ENCODE data around the gene TSPAN4. TPM values are rescaled to one million over a fixed set of nuclear protein-coding genes. Genes with fewer than 3 reads are reported as not detected.

The TSPAN4 gene
- 95.2 and 137 TPM in 2 replicates for total RNA-seq (2014; rRNA removed; shearing (Covaris generic))

- peak; percentile 84 for DNase-seq (ENCODE audit: low read depth)
These were observed at the start of gene TSPAN4, which contains the start of gene POLR2L for GRCh38 chr11:842370-843002. TSPAN4 (plus strand) TSS chr11:842852; CDS start chr11:850305, 7,453 bp downstream. POLR2L (minus strand) TSS chr11:842529; CDS start chr11:842508, 21 bp downstream.

GRCh38 chr11:792873-793272 lies 49.8 kb upstream of the TSPAN4 start:
- DNase-seq (ENCODE audit: low read depth) = no peak

DNA sequence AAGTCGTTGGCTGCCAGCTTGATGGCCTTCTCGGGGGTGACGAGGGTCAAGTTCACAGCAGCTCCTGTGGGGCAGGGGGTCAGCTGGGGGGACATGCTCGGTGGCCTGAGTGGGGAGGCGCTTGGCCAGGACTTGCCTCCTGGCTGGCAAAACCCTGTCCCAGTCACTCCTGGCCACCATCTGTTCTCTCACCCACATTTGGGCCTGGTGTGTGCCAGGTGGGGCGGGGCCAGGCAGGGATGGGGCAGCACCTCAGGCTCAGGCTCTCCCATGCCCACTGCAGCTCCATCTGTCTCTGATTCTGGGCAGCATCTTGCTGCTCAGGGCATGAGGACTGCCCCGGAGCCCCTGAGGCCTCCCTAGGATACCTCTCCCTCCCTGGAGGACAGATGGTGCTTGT lies 49.1 kb upstream of the TSPAN4 start:
- DNase-seq (ENCODE audit: low read depth) = no peak

- no peak for DNase-seq (ENCODE audit: low read depth)
These were observed 48.5 kb upstream of the TSPAN4 start for GRCh38 chr11:794013-794765.

- DNase-seq (ENCODE audit: low read depth) = no peak
These were observed 47.7 kb upstream of the TSPAN4 start for GRCh38 chr11:794766-795633.

DNA sequence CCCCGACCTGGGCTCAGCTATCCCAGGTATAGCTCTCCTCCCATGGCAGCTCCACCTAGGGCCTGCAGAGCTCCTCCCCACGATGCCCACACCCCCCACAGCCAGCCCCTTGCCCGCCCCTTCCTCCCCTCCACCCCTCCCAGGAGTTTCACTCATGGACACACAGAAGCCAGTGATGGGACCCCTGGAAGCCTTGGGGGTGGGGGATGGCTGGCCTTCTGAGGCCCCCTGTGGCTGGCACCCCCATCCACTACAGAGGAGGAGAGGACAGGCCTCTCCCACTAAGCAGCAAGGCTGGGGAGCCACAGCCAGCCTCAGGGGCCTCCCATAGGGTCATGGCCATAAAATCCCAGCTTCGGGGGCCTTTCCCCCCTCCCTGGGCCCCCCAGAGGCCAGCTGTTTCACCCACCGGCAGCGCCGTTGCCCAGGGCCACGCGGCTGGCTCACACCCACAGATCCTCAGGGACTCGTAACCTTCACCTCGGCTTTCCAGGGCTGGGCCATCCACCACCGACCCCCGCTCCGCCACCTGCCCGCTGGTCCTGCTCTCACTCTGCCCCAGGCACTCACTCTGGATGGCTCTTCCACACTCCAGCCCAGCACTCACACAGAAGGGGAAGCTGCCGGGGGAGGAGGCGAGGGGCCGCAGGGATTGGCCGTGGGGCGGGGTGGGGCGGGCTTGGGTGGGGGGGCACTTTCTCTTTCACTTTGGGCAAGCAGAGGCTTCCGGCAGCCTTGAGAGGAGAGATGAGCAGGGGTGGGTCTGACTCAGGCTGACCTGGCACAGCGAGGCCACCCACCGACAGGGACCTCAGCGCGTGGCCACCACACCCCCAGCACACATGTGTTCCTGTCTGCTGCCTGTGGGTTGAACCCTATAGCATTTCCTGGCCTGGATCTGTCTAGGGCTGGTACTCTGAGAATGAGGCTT lies 46.8 kb upstream of the TSPAN4 start:
- DNase-seq (ENCODE audit: low read depth) = peak; percentile 88

- DNase-seq (ENCODE audit: low read depth) = no peak
These were observed 45.9 kb upstream of the TSPAN4 start for GRCh38 chr11:796565-797295.

GRCh38 chr11:797296-798092 lies 45.2 kb upstream of the TSPAN4 start:
- DNase-seq (ENCODE audit: low read depth) = peak; percentile 72

DNA sequence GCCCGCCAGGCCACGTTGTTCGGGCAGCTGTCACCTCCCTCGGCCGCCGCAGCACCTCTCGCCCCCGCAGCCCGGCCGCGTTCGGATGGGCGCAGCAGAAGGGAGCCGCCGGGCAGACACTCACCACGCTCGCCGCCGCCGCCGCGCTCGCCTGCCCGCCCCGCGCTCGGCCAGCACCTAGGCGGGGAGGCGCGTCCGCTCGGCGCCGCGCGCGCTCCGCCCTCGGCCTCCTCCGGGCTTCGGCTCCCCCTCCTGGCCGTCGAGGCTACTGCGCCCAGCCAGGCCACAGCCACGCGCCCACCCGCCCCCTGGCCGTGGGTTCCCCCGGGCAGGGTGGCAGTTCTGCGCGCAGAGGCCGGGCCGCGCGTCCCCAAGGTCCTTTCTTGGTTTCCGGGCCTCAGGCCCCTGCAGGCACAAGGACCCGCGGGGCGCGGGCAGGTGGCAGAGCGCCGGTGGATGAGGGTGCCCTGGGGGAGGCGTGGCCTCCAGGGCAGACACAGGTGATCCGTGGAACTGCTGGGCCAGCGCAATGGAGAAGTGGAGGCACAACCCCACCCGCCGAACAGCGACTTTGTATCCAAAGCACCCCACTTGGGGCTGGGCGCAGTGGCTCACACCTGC lies 44.4 kb upstream of the TSPAN4 start, which contains the start of gene SLC25A22:
TSS of gene SLC25A22 (minus strand) at position 189 of the 621 bp plus-strand sequence. CDS start 3,275 bp downstream, outside the sequence.
- DNase-seq (ENCODE audit: low read depth) = peak; percentile 70

- DNase-seq (ENCODE audit: low read depth) = no peak
These were observed 42.9 kb upstream of the TSPAN4 start for GRCh38 chr11:799641-800316.

- no peak for DNase-seq (ENCODE audit: low read depth)
These were observed 42.2 kb upstream of the TSPAN4 start for GRCh38 chr11:800473-800872.

- no peak for DNase-seq (ENCODE audit: low read depth)
These were observed 41.4 kb upstream of the TSPAN4 start for GRCh38 chr11:801097-801780.

- no peak for DNase-seq (ENCODE audit: low read depth)
These were observed 40.5 kb upstream of the TSPAN4 start for GRCh38 chr11:802018-802617.

DNA sequence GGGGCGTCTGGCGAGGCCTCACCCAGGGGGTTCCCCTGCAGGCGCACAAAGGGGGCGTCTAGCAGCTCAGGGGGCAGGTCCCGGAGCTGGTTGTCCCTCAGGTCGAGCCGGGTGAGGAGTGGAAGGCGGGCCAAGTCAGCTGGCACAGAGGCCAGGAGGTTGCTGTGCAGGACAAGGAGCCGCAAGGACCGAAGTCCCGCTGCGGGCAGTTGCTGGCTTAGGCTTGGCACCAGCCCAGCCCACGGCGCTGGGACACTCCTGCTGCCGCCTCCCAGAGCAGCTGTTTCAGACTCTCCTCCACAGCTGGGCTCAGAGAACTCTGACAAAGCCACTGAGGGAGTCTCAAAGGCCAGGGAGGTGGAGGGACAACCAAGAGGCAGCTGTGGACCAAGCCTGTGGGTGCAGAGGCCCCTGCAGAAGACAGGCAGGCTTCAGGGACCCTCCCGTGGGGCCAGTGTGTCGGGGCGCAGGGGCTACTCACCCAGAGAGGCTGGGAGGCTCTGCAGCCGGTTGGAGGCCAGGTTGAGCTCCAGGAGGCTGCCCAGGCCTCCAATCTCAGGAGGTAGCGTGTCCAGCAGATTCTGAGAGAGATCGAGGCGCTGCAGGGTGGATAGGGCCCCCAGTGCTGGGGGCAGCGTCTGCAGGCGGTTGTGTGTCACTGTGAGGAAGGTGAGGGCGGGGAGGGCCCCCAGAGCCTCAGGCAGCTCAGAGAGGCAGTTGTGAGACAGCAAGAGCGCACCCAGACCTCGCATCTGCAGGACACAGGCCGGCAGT lies 39.8 kb upstream of the TSPAN4 start:
- no peak for DNase-seq (ENCODE audit: low read depth)

- DNase-seq (ENCODE audit: low read depth) = no peak
These were observed 39.2 kb upstream of the TSPAN4 start for GRCh38 chr11:803467-803742.

DNA sequence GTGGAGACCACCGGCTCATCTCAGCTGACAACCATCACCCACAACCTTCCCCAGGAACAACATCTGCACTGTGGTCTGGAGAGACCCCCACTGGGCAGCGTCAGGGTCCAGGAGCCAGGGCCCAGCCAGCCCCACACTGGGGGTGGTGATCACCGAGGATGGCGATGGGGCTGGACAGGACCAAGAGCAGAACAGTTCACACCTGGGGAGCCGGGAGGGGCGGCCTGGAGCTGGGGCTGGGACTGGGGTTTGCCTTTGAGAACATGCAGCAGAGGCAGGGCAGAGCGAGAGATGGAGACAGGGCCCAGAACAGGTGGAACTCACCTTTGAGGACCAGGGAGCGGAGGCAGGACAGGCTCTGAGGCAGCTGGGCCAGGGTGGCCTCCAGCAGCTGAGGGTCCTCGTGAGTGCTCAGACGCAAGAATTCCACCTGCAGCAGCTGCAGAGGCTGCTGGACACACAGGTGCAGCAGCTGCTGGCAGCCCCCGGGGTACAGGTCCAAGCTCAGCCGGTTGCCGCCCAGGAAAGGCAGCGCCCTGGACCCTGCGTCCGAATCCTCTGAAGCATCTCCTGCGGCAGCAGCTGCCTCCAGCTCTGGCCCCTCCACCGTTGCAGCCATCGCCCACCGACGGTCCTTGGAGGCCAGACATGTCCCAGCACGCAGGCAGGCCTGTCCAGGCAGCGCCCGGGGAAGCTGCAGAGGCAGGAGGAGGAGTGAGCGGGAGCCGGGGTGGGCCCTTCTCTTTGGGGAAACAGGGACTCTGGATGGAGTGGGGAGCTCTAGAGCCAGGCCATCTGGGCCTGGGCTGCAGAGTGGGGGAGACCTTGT lies 38.7 kb upstream of the TSPAN4 start:
- no peak for DNase-seq (ENCODE audit: low read depth)
